Panc1 (cell line): ENCODE data around the gene RNF130. TPM values are rescaled to one million over a fixed set of nuclear protein-coding genes. Genes with fewer than 3 reads are reported as not detected.
"Not testable (repeated sequence)": the region's sequence is repeated elsewhere in the genome, so short reads cannot be mapped to it uniquely, and the experiment has no call there.

Experiments used
- ATAC-seq: fragments of 200-7000 bp; cut with Tn5 transposase; 2 replicates; pipeline ENCODE4 v1.9.1; 2020; ENCODE audit warnings: mild to moderate bottlenecking, moderate library complexity
- BruUV-seq: library from RNA; stranded (reverse); fragments of 400-500 nt; replicated peaks from 2 replicates; lab custom pipeline; 2021; lab: Mats Ljungman, UMichigan
- CTCF ChIA-PET: fragments of 300-600 bp; sonication (Branson Sonifier 250); formaldehyde crosslinking; loops from one replicate; lab custom pipeline; 2022; ENCODE audit warnings: antibody characterized with exemption; lab: Charles Lee
- POLR2A ChIA-PET: fragments of 300-600 bp; sonication (Branson Sonifier 250); formaldehyde crosslinking; loops from one replicate; lab custom pipeline; 2022; ENCODE audit warnings: antibody characterized with exemption; lab: Charles Lee
- DNase-seq: peaks from one replicate; pipeline ENCODE4 v3.0.0-alpha.2; 2010; ENCODE audit warnings: low read depth, low spot score
- H3K27ac ChIP-seq: 2 replicates; pipeline ENCODE4 v1.5.1; 2011; ENCODE audit warnings: mild to moderate bottlenecking, low read length, inconsistent platforms
- H3K27me3 ChIP-seq: fragments of 200-500 bp; sonication (Bioruptor generic); 2 replicates; pipeline ENCODE4 v1.6.0; 2014; ENCODE audit warnings: low read length, inconsistent platforms; ENCODE audit not compliant: control insufficient read depth, insufficient read depth
- H3K36me3 ChIP-seq: fragments of 200-500 bp; sonication (Bioruptor generic); 2 replicates; pipeline ENCODE4 v1.5.1; 2014; ENCODE audit warnings: inconsistent platforms, mild to moderate bottlenecking, low read length, moderate library complexity; ENCODE audit not compliant: control insufficient read depth, insufficient read depth
- H3K4me1 ChIP-seq: 2 replicates; pipeline ENCODE4 v1.5.1; 2011; ENCODE audit warnings: inconsistent platforms, mild to moderate bottlenecking, low read length, moderate library complexity; ENCODE audit not compliant: control insufficient read depth, insufficient read depth
- H3K4me3 ChIP-seq, 2 experiments: 2 replicates each; pipeline ENCODE4 v1.5.1; 2011 to 2012; ENCODE audit warnings: low read depth in 2 of 2, low read length in 2 of 2, mild to moderate bottlenecking in 2 of 2, inconsistent platforms in 1 of 2, moderate library complexity in 1 of 2
- H3K9me3 ChIP-seq: fragments of 200-500 bp; sonication (Bioruptor generic); 2 replicates; pipeline ENCODE4 v1.5.1; 2014; ENCODE audit warnings: low read depth, mild to moderate bottlenecking, inconsistent platforms, low read length, moderate library complexity; ENCODE audit not compliant: control insufficient read depth, insufficient read depth
- CTCF ChIP-seq: fragments of 450-650 bp; IDR thresholded peaks from 2 replicates; pipeline ENCODE4 v1.5.1; 2017; ENCODE audit warnings: mild to moderate bottlenecking
- POLR2AphosphoS5 ChIP-seq: IDR thresholded peaks from 2 replicates; pipeline ENCODE4 v1.6.1; 2012; ENCODE audit warnings: mild to moderate bottlenecking, low read depth, low read length, moderate library complexity
- REST ChIP-seq, 2 experiments: IDR thresholded peaks; 2 replicates each; pipeline ENCODE4 v1.6.1; 2011 to 2012; ENCODE audit warnings: low read depth in 2 of 2, control low read depth in 1 of 2, low read length in 1 of 2, mild to moderate bottlenecking in 1 of 2, moderate library complexity in 1 of 2; ENCODE audit not compliant: insufficient read depth in 1 of 2
- SIN3A ChIP-seq: IDR thresholded peaks from 2 replicates; pipeline ENCODE4 v1.6.1; 2012; ENCODE audit warnings: low read depth, mild to moderate bottlenecking, low read length, moderate library complexity, borderline replicate concordance; ENCODE audit not compliant: insufficient read depth
- TCF7L2 ChIP-seq: IDR thresholded peaks from 2 replicates; pipeline ENCODE4 v1.6.1; 2011; ENCODE audit warnings: mild to moderate bottlenecking, low read depth, low read length, inconsistent platforms
- in situ Hi-C: cut with HindIII; loops from 2 replicates; pipeline ENCODE4 v1.10.0; 2016; ENCODE audit warnings: low sequenced_read_pairs, low pct_unique_long_range_greater_than_20kb
- intact Hi-C: fragments of 100-400 bp; cut with micrococcal nuclease; formaldehyde crosslinking; loops from one replicate; pipeline ENCODE4 v1.10.0; 2022; ENCODE audit not compliant: unreplicated experiment
- total RNA-seq: library from RNA; stranded (reverse); gene quantifications from one replicate; pipeline ENCODE4 v1.2.1, GENCODE V29; 2021; ENCODE audit not compliant: unreplicated experiment

RNF130 gene
- total RNA-seq, 1 experiment from 2014 or later = 73.1 TPM

GRCh38 chr5:179960204-179960831 lies 111.2 kb downstream of the RNF130 start:
- ATAC-seq = no peak
- no TSS peak for BruUV-seq
- CTCF ChIA-PET = no interaction called here
- intact Hi-C loops = no loop called here
- TF ChIP-seq SIN3A (no peak), TCF7L2 (no peak), POLR2AphosphoS5 (no peak), CTCF (no peak), REST (IDR thresholded peaks at IDR 0.05; ENCODE audit: insufficient read depth in 1 of 2, low read depth in 2 of 2, low read length in 1 of 2) (no peak)
- in situ Hi-C loops = no loop called here
- Histone ChIP-seq H3K4me3 (no peak overlapping the region), H3K4me1 (no peaks in the 10 kb centered on the region), H3K27ac (no peak overlapping the region), H3K36me3 (peaks cover 6% of the 10 kb centered on the region), H3K9me3 (no peaks in the 10 kb centered on the region), H3K27me3 (no peaks in the 10 kb centered on the region)
- DNase-seq = no peak
- POLR2A ChIA-PET = no interaction called here

- no peak overlapping the region for H3K27ac ChIP-seq
- H3K9me3 ChIP-seq = no peaks in the 10 kb centered on the region
- CTCF ChIA-PET = no interaction called here
- POLR2A ChIA-PET = interaction anchor here (0.7 kb wide), 1 partner anchor 94 kb away, joined by 3 read pairs; no protein-coding TSS in a partner anchor
- in situ Hi-C loops = no loop called here
- peaks cover 6% of the 10 kb centered on the region for H3K36me3 ChIP-seq
- H3K4me3 ChIP-seq = no peak overlapping the region
- no peak for DNase-seq
- no TSS peak for BruUV-seq
- TF ChIP-seq CTCF (no peak), TCF7L2 (no peak), REST (IDR thresholded peaks at IDR 0.05; ENCODE audit: insufficient read depth in 1 of 2, low read depth in 2 of 2, low read length in 1 of 2) (no peak), POLR2AphosphoS5 (no peak), SIN3A (no peak)
- H3K4me1 ChIP-seq = no peaks in the 10 kb centered on the region
- H3K27me3 ChIP-seq = no peaks in the 10 kb centered on the region
- no peak for ATAC-seq
- intact Hi-C loops = no loop called here
These were observed 111.9 kb downstream of the RNF130 start for GRCh38 chr5:179959641-179960040.

- H3K9me3 ChIP-seq, in situ Hi-C loops, BruUV-seq, H3K27me3 ChIP-seq, DNase-seq, intact Hi-C loops, H3K27ac ChIP-seq, CTCF ChIA-PET, H3K4me1 ChIP-seq, H3K36me3 ChIP-seq, H3K4me3 ChIP-seq, ATAC-seq: not testable (repeated sequence)
- POLR2A ChIA-PET = interaction anchor here (0.7 kb wide), 1 partner anchor 94 kb away, joined by 3 read pairs; no protein-coding TSS in a partner anchor
These were observed 112.4 kb downstream of the RNF130 start for GRCh38 chr5:179959118-179959517.
